Measurements from ENCODE around the gene PDE8B. TPM values are rescaled to one million over a fixed set of nuclear protein-coding genes. Genes with fewer than 3 reads are reported as not detected.

PDE8B gene
- total RNA-seq, 1 donor from 2014 or later: not detected

DNA sequence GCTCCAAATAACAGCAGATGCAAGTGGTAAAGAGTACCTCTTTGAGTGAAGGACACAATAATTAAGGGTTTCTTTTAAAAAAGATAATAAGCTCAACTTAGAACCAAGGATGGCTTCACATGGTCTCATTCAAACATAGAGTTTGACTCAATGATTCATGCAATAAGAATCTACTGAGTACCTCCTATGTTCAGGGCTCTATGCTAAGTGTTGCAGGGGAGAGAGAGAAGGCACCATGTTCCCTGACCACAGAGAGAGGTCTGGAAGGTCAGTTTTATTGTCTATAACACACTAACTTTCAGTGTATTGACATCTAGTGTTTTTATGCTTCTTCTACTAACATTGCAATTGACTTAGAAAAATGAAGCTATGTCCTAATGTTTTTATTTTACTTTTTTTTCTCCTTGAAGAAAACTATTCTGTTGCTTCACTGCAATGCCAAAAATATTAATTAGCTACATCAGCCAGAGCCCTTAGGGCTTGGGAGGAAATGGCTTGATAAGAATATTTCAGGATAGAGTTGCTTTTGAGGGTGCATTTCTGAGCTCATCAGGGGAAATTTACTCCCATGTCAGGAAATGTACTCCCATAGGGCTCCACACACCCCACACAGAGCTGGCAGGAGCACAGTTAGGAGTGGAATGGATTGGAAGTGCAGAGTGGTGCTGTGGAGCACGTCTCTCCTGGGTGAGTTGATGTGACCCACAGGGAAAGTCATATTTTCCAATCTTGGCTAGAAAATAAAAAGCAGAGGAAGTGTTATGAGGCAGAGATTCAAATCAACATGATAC lies 106.6 kb downstream of the PDE8B start:
- intact Hi-C loops (cut with micrococcal nuclease): no loop called here

DNA sequence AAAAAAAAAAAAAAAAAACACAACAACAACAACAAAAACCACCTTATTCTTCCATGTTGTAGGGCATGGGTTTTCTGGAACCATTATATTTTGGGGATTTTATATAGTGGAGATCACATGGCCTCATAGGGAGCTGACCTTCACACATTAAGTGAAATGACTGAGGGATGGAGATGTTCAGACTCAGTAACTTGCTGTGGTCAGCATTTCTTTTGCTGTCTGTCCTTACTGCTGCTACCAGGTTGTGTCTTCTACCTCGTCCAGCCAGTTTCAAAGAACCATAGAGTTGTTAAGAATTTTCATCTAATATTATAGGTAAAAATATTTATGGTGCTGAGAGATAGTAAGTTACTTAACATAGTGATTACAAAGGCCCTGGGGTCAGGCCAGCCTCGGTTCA lies 107.6 kb downstream of the PDE8B start:
- intact Hi-C loops (cut with micrococcal nuclease): no loop called here

DNA sequence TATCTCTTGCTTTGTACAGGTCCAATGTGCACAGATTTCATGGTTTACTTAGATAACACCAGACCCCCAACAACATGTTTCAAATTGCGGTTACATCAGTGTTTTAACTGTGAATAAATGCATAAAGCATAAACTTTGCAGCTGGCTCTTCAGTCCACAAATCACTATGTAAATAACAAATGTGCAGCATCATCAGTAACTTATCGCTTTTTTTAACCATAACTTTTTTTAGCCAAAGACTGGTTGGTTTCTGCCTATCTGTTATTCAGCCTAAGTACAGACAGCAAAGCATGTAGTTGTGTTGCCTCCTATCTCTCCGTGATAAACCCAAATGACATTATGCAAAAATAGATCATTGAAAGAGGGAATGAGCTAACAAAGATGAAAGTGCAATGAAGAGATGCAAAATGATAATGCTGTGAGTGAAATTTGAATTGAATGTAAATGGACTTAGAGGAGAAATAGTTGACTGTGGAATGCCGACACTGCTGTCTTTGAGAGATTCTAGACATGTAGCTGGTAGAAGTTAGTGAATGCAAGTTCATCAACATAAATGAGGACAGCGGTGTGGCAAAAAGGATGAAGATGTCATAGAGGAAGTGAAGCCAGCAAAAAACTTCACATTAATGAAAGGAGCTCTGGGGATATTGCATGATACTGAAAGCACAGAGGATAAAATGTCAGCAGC lies 108.8 kb downstream of the PDE8B start:
- intact Hi-C loops (cut with micrococcal nuclease): no loop called here

GRCh38 chr5:77321793-77322394 lies 111.4 kb downstream of the PDE8B start:
- intact Hi-C loops (cut with micrococcal nuclease): no loop called here

DNA sequence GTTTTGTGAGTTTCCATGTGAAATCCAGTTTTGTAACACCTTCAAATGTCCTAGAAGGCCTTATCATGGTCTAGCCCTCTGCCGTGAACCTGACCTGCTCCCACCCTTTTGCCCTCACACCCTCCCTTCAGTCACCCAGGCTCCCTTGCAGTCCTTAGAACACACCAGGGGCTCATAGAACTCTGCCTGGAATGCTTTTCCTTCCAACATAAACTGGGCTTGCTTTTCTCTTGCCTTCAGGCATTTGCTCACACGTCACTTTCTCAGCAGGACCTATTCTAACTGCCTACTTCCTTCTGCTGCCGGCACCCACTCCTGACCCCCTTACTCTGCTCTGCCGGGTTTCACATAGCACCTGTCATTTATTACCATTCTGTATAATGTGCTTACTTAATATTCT lies 111.9 kb downstream of the PDE8B start:
- intact Hi-C loops (cut with micrococcal nuclease): no loop called here

DNA sequence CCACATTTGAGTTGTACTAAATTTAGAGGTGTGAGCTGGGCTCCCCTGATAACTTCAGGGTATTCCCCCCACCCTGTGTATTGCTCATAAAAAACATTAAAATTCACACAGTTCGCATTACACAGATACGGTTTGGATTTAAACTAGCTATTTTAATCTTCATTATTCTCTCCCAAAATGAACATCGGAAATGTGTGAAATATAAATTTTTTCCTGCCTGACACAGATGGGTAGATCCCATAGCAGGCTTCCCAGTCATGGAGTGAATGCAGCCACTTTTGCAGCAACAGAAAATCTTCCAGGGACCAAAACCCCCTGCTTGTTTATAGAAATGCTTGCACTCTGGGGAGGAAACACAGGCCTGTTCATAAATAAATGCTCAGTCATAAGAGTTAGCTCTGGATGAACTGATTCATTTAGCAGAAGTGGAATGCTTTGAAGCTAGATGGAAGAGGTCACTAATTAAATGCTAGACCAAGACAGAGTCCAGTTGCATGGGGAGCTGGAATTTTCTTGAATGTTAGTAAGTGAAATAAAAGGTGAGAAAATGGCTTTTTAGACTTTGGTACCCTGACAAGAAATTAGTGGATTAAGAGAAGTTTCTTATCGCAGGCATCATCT lies 115.6 kb downstream of the PDE8B start:
- intact Hi-C loops (cut with micrococcal nuclease): no loop called here

DNA sequence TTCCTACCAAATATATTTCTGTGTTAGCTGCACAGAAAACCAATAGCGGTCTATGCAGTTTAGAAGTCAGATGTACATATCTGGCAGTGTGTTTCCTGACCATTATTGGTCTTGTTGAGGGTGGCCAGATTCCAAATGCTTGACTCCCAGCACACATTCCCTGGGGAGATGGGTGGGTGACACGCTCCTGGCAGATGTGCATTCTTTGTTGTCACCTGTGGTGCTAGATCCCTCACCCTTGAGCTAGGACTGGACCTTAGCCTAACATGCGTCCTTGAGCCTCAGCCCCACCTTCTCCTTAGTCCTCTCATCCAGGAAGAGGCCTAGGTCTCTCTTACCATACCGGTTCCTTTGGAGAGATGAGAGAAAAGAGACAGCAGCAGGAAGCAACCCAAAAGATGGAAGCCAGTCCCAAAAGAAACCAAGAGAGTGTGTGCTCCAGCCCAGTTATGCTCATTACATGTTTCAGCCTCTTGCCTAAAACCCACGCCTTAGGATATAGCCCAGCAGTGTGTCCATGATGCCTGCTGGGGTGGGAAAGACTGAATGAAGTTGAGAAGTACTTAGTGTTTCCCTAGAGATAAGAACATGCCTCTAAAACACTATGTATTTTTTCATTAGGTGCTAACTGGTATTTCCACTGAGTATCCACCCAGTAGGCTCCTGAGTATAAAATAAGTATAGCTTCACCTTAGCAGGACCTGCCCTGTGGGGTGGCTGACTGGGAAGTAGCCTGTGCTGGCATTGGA lies 116.7 kb downstream of the PDE8B start:
- intact Hi-C loops (cut with micrococcal nuclease): no loop called here

DNA sequence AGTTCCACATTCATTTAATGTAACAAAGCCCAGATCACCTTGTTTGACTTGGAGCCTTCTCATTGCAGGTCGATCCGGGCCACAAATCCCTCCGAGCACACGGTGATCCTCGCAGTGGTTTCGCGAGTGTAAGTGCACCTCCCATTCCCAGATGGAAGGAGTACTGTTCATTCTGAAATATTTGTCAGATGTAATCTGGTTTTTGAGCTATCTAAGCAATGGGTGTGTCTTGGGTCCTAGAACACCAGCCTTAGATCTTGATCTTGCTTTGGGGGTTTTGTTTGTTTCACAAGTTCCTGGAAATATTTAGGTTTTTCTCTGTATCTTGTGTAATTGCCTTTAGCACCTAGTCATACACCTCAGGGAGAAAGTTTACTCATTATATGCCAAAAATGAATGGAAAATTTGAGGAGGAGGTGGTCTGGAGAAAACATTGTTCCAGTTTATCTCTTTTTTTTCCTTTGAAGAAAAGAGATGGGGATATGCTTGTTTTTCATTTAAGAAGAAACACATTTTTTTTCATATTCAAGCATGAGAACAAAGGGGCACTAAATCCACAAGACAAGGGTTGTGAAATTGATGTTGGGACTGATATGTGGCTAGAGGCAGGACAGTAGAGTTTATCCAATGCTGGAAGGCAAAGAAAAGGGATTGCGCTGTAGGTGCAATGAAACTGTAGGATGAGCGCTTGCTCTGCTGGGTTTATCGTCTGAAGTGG lies 118.6 kb downstream of the PDE8B start:
- intact Hi-C loops (cut with micrococcal nuclease): loop anchor here (1.0 to 2.0 kb wide), 2 partner anchors 28 to 50 kb away; no protein-coding TSS in a partner anchor

DNA sequence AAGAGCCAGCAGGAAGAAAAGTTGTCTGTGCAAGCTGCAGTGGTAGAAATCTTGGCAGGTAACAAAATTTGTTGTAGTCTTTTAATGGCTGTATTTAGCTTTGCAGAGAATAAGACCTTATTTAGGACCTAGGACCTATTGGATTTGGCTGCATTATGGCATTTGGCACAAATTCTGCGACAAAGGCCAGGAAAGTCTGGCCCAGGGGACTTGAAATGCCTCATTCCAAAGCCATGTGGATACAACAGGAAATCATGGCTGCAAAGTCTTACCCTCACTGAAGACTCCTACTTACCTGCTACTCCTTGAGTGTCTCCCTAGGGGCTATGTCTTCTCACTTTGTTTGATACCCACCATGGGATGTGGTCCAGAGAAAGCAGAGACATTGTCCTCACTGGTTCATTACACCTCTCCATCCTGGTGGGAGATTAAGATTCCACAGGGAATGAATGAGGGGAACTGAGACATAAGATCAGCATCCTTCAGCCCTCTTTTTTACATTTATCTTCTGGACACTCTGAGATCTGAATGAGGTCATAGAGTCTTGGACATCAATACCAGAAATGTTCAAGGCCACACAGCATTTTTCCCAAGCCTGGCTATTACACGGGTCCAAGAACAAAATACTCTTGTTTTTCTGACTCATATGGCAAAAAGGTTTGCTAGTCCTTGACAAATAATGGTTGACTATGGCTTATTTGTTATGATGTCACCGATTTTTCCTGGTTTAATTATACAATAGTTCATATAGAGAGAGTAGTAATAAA lies 119.4 kb downstream of the PDE8B start:
- intact Hi-C loops (cut with micrococcal nuclease): loop anchor here (1.0 to 2.0 kb wide), 2 partner anchors 27 to 49 kb away; no protein-coding TSS in a partner anchor

DNA sequence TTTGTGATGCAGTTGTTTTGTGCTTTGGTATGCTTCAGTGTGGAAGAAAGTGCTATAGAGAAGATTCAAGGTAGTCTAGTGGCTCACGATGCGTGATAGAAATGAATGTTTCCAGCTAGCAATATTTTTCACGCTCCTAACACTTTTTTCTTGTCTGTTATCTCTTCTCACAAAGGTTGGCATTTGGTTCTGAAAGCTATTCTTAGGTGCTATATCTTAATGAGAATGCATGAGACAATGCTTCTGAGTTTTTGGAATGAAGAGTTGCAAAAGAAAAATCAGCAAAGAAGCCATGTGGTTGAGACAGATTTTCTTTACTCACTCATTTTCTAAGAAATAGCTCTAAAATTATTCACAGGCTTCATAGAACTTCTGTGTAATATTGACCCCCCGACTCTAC lies 122.6 kb downstream of the PDE8B start:
- intact Hi-C loops (cut with micrococcal nuclease): no loop called here

- intact Hi-C loops (cut with micrococcal nuclease): no loop called here
Measured at GRCh38 chr5:77333451-77334123, 123.1 kb downstream of the PDE8B start.

- intact Hi-C loops (cut with micrococcal nuclease): no loop called here
Measured at GRCh38 chr5:77337246-77337645, 126.8 kb downstream of the PDE8B start.

DNA sequence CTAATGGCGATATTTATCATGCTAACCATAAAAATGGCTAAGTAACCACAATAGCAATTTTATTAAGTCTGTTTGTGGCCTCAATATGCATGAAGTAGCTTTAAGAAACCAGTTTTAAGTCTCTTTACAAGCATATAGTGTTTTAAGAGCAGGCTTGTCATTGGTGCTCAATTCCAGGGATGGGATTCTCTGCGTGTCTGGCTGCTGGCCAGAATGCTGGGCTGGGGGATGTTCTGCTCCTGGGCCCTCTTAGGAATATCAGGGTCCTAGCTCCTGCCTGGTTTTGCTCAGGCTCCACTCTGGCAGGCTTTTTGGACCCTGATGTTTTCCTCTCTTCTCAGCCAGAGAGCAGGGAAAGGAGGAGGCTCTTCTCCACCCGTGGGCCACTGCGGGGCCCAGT lies 127.2 kb downstream of the PDE8B start:
- intact Hi-C loops (cut with micrococcal nuclease): no loop called here

GRCh38 chr5:77339337-77339890 lies 128.9 kb downstream of the PDE8B start:
- intact Hi-C loops (cut with micrococcal nuclease): no loop called here

GRCh38 chr5:77343165-77343564 lies 132.7 kb downstream of the PDE8B start:
- intact Hi-C loops (cut with micrococcal nuclease): no loop called here

GRCh38 chr5:77347435-77348098 lies 137.1 kb downstream of the PDE8B start:
- intact Hi-C loops (cut with micrococcal nuclease): no loop called here

DNA sequence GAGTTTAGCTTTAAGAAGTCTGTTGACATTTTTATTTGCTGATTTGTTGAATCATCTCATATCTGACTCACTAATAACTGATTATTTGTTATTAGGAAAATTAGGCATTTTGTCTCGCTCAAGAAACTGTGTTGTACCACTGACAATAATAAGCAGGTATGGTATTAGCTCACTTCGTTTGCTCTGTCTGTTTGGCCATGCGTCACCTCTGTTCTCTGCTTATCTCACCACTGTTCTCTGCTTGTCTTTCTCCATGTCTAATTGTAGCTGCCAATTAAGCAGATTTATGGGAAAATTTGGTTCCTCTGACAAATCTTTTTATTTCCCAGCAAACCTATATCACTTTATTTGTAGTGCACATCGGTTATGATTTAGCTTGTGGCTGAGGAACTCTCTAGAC lies 142.8 kb downstream of the PDE8B start:
- intact Hi-C loops (cut with micrococcal nuclease): no loop called here

GRCh38 chr5:77354454-77354853 lies 144.0 kb downstream of the PDE8B start:
- intact Hi-C loops (cut with micrococcal nuclease): no loop called here

All from T-helper 1 cell treated with Interleukin-12 subunit alpha and Interleukin-12 subunit beta and Interleukin-4 antibody, amounts not matched to agents 30 ng/mL and 1 ng/mL, for 36 hours (primary cell).